Suprapubic skin (tissue), 4 donors: ENCODE measurements around the gene NAGLU. TPM values are rescaled to one million over a fixed set of nuclear protein-coding genes. Genes with fewer than 3 reads are reported as not detected.

Experiments used
- DNase-seq, 2 donors: peaks; one replicate each; pipeline ENCODE4 v3.0.0-alpha.2; 2019; ENCODE audit warnings: low spot score in 2 of 2
- H3K27ac ChIP-seq: fragments of 200-600 bp; sonication (generic); one replicate; pipeline ENCODE4 v1.5.1; 2019
- H3K27me3 ChIP-seq: fragments of 200-600 bp; sonication (generic); one replicate; pipeline ENCODE4 v1.5.1; 2019
- H3K36me3 ChIP-seq: fragments of 200-600 bp; sonication (generic); one replicate; pipeline ENCODE4 v1.5.1; 2019
- H3K4me1 ChIP-seq: fragments of 200-600 bp; sonication (generic); one replicate; pipeline ENCODE4 v1.5.1; 2019
- H3K4me3 ChIP-seq: fragments of 200-600 bp; sonication (generic); one replicate; pipeline ENCODE4 v1.5.1; 2019; ENCODE audit warnings: mild to moderate bottlenecking
- H3K9me3 ChIP-seq: fragments of 200-600 bp; sonication (generic); one replicate; pipeline ENCODE4 v1.5.1; 2019
- CTCF ChIP-seq, 2 donors: fragments of 200-600 bp in 1 of 2; fragments of 450-650 bp in 1 of 2; sonication (generic) in 1 of 2; IDR thresholded peaks; one replicate each; pipeline ENCODE4 v1.5.1; 2016 to 2019; ENCODE audit warnings: antibody characterized with exemption in 2 of 2, mild to moderate bottlenecking in 1 of 2, moderate library complexity in 1 of 2
- EP300 ChIP-seq: sonication (generic); formaldehyde crosslinking; IDR thresholded peaks from one replicate; pipeline ENCODE4 v1.6.1; 2017; ENCODE audit warnings: antibody characterized with exemption
- POLR2A ChIP-seq, 2 donors: fragments of 450-650 bp; IDR thresholded peaks; one replicate each; pipeline ENCODE4 v1.6.1; 2017; ENCODE audit warnings: antibody characterized with exemption in 2 of 2, mild to moderate bottlenecking in 2 of 2, moderate library complexity in 2 of 2
- POLR2AphosphoS5 ChIP-seq, 3 donors: sonication (generic); formaldehyde crosslinking; IDR thresholded peaks; one replicate each; pipeline ENCODE4 v1.6.1; 2017; ENCODE audit warnings: antibody characterized with exemption in 3 of 3
- WGBS: methylation state at CpG from one replicate; pipeline ENCODE4 v1.1.5; 2018; 5-methylcytosine and 5-hydroxymethylcytosine counted together
- total RNA-seq, 4 donors: library from RNA; depleted of rRNA; stranded (reverse); fragments of >200 nt; gene quantifications; one replicate each; pipeline ENCODE4 v1.1.0, GENCODE V29; 2016

NAGLU gene
- total RNA-seq, 4 donors from 2014 or later, result 19.8 to 40.1 (median 30.4) TPM

- Histone ChIP-seq H3K4me1 (peaks cover 17% of the 10 kb centered on the region), H3K27me3 (no peaks in the 10 kb centered on the region), H3K4me3 (peak within 1 kb of the TSS; percentile 61), H3K9me3 (no peaks in the 10 kb centered on the region), H3K36me3 (peaks cover 57% of the 10 kb centered on the region), H3K27ac (peak within 1 kb of the TSS; percentile 81)
- TF ChIP-seq CTCF (IDR thresholded peaks at IDR 0.05) (peak in 1 of 2 donors; percentile 29), POLR2AphosphoS5 (IDR thresholded peaks at IDR 0.05) (peak in 2 of 3 donors; percentile 78 to 82), POLR2A (IDR thresholded peaks at IDR 0.05) (no peak), EP300 (no peak)
- 0% methylated on average over 32 of the region's 52 CpGs for WGBS
- DNase-seq, result peak; percentile 98 to 99
Measured at GRCh38 chr17:42577532-42578281, 41.7 kb downstream of the NAGLU start, which contains the start of gene PSMC3IP. Gene PSMC3IP, minus strand, starts transcription at chr17:42577729. Its CDS starts 43 bp downstream, at chr17:42577686.

DNA sequence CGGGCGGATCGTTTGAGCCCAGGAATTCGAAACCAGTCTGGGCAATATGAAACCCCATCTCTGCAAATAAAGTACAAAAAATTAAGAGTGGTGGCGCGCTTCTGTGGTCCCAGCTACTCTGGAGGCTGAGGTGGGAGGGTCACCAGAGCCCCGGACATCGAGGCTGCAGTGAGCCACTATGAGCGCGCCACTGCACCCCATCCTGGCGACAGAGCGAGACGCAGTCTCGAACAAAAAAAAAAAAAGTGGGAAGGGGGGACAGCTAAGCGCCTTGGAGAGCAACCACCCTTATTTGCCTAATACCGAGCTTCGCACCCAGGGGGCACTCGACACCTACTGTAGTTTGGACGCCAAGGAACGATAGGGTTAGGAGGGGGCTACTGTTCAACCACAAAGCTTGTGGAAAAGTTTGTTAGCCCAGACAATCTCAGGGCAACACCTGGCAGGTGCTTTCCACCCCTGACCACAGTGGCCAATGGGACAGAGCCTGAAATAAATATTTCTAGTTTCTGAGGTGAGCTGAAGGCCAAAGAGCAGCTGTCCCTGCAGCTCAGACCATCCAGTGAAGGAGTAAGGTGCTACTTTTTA lies 42.3 kb downstream of the NAGLU start:
- peaks cover 17% of the 10 kb centered on the region for H3K4me1 ChIP-seq
- peak; percentile 72 to 77 for TF ChIP-seq CTCF (IDR thresholded peaks at IDR 0.05)
- no peak for TF ChIP-seq POLR2AphosphoS5 (IDR thresholded peaks at IDR 0.05)
- no peaks in the 10 kb centered on the region for H3K27me3 ChIP-seq
- under 1% methylated on average over 20 of the region's 20 CpGs for WGBS
- H3K27ac ChIP-seq, result peak overlapping the region; percentile 81
- peaks cover 57% of the 10 kb centered on the region for H3K36me3 ChIP-seq
- H3K9me3 ChIP-seq, result no peaks in the 10 kb centered on the region
- peak; percentile 81 to 85 for DNase-seq
- H3K4me3 ChIP-seq, result peak overlapping the region; percentile 61

DNA sequence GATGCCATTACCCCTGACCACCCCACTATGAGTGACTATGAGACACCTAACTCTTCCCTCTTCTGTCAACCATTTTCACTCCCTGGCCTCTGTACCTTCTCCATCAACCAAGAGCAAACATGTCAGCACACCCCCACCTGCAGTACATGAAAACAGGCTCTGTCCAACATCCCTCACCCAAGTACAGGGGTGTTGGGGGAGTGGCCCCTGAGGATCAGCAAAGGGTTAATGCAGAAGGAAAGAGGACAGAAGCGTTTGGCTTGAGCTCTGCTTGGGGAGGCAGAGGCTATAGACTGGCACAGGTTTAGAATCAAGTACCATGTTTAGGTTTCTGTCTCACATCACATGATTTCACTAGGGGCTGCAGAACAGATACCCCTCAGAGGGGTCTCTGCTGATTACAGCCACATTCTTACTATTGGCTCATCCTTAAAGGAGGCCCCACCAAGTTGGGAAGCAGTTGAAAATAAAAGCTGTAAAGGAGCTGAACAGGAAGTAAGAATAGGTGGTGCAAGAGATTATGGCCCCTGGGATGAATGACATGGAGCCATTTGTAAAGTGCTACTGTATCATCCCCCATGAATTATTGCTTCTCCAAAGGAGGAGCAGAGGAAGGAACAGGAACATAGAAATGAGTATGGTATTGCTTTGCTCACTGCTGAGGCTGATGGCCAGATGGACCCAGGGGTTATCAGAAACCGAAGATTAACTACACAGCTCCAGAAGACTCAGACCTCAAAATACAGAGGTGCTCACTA lies 43.9 kb downstream of the NAGLU start:
- no peak for TF ChIP-seq EP300
- no peak for TF ChIP-seq POLR2AphosphoS5 (IDR thresholded peaks at IDR 0.05)
- no peak for TF ChIP-seq CTCF (IDR thresholded peaks at IDR 0.05)
- no peak for TF ChIP-seq POLR2A (IDR thresholded peaks at IDR 0.05)
- H3K4me1 ChIP-seq, result peaks cover 20% of the 10 kb centered on the region
- WGBS, result 48% methylated on average over 2 of the region's 2 CpGs
- no peaks in the 10 kb centered on the region for H3K9me3 ChIP-seq
- no peak for DNase-seq
- H3K4me3 ChIP-seq, result no peak overlapping the region
- no peak overlapping the region for H3K27ac ChIP-seq
- H3K27me3 ChIP-seq, result no peaks in the 10 kb centered on the region
- peaks cover 57% of the 10 kb centered on the region for H3K36me3 ChIP-seq

DNA sequence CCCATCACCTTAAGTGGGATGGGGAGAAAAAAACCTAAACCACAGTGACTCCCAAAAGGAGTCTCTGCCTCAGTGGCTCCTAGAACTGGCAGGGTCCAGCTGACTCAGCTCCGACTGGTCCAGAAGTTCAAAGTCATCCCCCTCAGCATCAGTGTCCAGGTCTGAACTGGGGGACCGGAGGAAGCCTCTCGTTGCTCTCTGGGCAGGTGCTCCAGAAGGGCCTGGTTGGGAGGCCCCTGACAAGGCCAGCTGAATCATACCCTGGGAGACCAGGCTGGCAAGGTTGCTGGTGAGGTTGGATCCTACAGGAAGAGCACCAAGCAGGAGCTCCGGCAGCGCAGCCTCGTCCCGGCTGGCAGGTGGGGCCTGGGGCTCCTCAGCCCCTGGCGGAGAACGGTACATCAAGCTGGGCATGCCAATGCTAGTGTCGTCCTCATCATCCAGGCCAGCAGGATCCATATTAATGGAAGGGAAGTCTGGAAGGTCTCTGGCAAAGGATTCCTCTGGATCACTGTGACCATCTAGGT lies 45.8 kb downstream of the NAGLU start:
- Histone ChIP-seq H3K27ac (no peak overlapping the region), H3K4me3 (no peak overlapping the region), H3K9me3 (no peaks in the 10 kb centered on the region), H3K27me3 (no peaks in the 10 kb centered on the region), H3K4me1 (peaks cover 37% of the 10 kb centered on the region), H3K36me3 (peaks cover 71% of the 10 kb centered on the region)
- 83% methylated on average over 4 of the region's 10 CpGs for WGBS
- no peak for DNase-seq
- TF ChIP-seq EP300 (no peak), POLR2AphosphoS5 (IDR thresholded peaks at IDR 0.05) (no peak), CTCF (IDR thresholded peaks at IDR 0.05) (no peak), POLR2A (IDR thresholded peaks at IDR 0.05) (no peak)
